HepG2 (cell line): ENCODE measurements around the gene OBSL1. TPM values are rescaled to one million over a fixed set of nuclear protein-coding genes. Genes with fewer than 3 reads are reported as not detected.

Source experiments
- HOXA9 ChIP-seq: sonication (generic); formaldehyde crosslinking; IDR thresholded peaks from 2 replicates; pipeline ENCODE4 v1.8.1; 2022; ENCODE audit warnings: missing genetic modification reagents, mild to moderate bottlenecking, moderate library complexity, borderline replicate concordance
- KIAA2018 ChIP-seq: sonication (generic); formaldehyde crosslinking; IDR thresholded peaks from 2 replicates; pipeline ENCODE4 v1.5.0; 2020; ENCODE audit warnings: mild to moderate bottlenecking, missing genetic modification reagents, borderline replicate concordance
- LBX2 ChIP-seq: sonication (generic); formaldehyde crosslinking; IDR thresholded peaks from 2 replicates; pipeline ENCODE4 v1.5.0; 2020; ENCODE audit warnings: missing genetic modification reagents, mild to moderate bottlenecking, borderline replicate concordance
- MIER3 ChIP-seq: IDR thresholded peaks from 2 replicates; pipeline ENCODE4 v1.6.1; 2016; ENCODE audit warnings: missing compliant biosample characterization, borderline replicate concordance
- NFKBIZ ChIP-seq: IDR thresholded peaks from 2 replicates; pipeline ENCODE4 v1.6.1; 2018; ENCODE audit warnings: missing genetic modification reagents, missing compliant biosample characterization
- PCBP1 ChIP-seq: fragments of 200-400 bp; formaldehyde crosslinking; IDR thresholded peaks from 2 replicates; pipeline ENCODE4 v1.6.1; 2017; ENCODE audit warnings: mild to moderate bottlenecking, low read depth, low read length, borderline replicate concordance
- PHF20 ChIP-seq: sonication (generic); formaldehyde crosslinking; IDR thresholded peaks from 2 replicates; pipeline ENCODE4 v1.5.0; 2020; ENCODE audit warnings: mild to moderate bottlenecking, missing genetic modification reagents
- POGK ChIP-seq: sonication (generic); formaldehyde crosslinking; conservative IDR thresholded peaks from 2 replicates; pipeline ENCODE4 v1.8.0; 2022; ENCODE audit warnings: mild to moderate bottlenecking, moderate library complexity, missing genetic modification reagents
- SNRNP70 ChIP-seq: fragments of 200-400 bp; formaldehyde crosslinking; IDR thresholded peaks from 2 replicates; pipeline ENCODE4 v1.6.1; 2017; ENCODE audit warnings: mild to moderate bottlenecking, low read depth, low read length, moderate library complexity
- XBP1 ChIP-seq: sonication (generic); formaldehyde crosslinking; IDR thresholded peaks from 2 replicates; pipeline ENCODE4 v1.5.0; 2020; ENCODE audit warnings: missing genetic modification reagents
- ZBED4 ChIP-seq: sonication (generic); formaldehyde crosslinking; IDR thresholded peaks from 2 replicates; pipeline ENCODE4 v1.4.0; 2020; ENCODE audit warnings: missing genetic modification reagents, borderline replicate concordance
- ZFP62 ChIP-seq: sonication (generic); formaldehyde crosslinking; IDR thresholded peaks from 2 replicates; pipeline ENCODE4 v1.4.0; 2020; ENCODE audit warnings: missing genetic modification reagents
- ZNF251 ChIP-seq: sonication (generic); formaldehyde crosslinking; IDR thresholded peaks from 2 replicates; pipeline ENCODE4 v1.9.0; 2021; ENCODE audit warnings: mild to moderate bottlenecking, missing genetic modification reagents
- ZNF350 ChIP-seq: sonication (generic); formaldehyde crosslinking; IDR thresholded peaks from 2 replicates; pipeline ENCODE4 v1.4.0; 2020; ENCODE audit warnings: mild to moderate bottlenecking, low read depth, missing genetic modification reagents, borderline replicate concordance
- polyA plus RNA-seq, 8 experiments: library from polyadenylated mRNA; depleted of rRNA in 3 of 8; stranded (reverse) in 7 of 8; unstranded in 1 of 8; fragments of >200 nt; fragmentation: Illumina TruSeq in 4 of 8; extraction: Trizol in 4 of 8; gene quantifications; 2 replicates each; pipeline versions ENCODE4 v1.2.1 to v1.2.3, GENCODE V29; 2011 to 2016; ENCODE audit warnings: low read depth in 4 of 8, missing spikeins in 1 of 8, mixed read lengths in 1 of 8; ENCODE audit not compliant: insufficient read depth in 1 of 8
- total RNA-seq, 5 experiments: library from RNA; depleted of rRNA; stranded (reverse); fragments of >200 nt; fragmentation: Illumina TruSeq; extraction: Trizol; gene quantifications; 2 replicates each; pipeline ENCODE4 v1.2.3, GENCODE V29; 2016; ENCODE audit warnings: low read depth in 1 of 5

The OBSL1 gene
- total and polyA plus RNA-seq, 2 of the 13 experiments (the other 11 are each of a cell fraction or from before 2014, with no cell fraction given): 86.7 to 218 TPM

- TF ChIP-seq KIAA2018 (no peak), XBP1 (0 out of 2 replicates have a peak, but pooled peaks have one; percentile 48), NFKBIZ (CRISPR knock-in tag) (no peak), PCBP1 (no peak), ZNF251 (no peak), HOXA9 (CRISPR knock-in tag) (peak; percentile 66; the same call in 1 of the 2 replicates), ZFP62 (CRISPR knock-in tag) (no peak), SNRNP70 (no peak), POGK (CRISPR knock-in tag) (peak; percentile 54; the same call in 1 of the 2 replicates), PHF20 (no peak), ZBED4 (CRISPR knock-in tag) (peak; percentile 61; the same call in 1 of the 2 replicates), ZNF350 (no peak), LBX2 (0 out of 2 replicates have a peak, but pooled peaks have one; percentile 17), MIER3 (CRISPR knock-in tag) (no peak)
Observed at GRCh38 chr2:219542931-219543595, 28.3 kb downstream of the OBSL1 start (continued).
